GM21576 (cell line): ENCODE data around the gene MTA1.

Source experiments
- ATAC-seq: cut with Tn5 transposase; IDR thresholded peaks from one replicate; pipeline ENCODE4 v1.9.1; 2021; ENCODE audit warnings: mild to moderate bottlenecking, moderate library complexity; ENCODE audit not compliant: unreplicated experiment

MTA1 gene

DNA sequence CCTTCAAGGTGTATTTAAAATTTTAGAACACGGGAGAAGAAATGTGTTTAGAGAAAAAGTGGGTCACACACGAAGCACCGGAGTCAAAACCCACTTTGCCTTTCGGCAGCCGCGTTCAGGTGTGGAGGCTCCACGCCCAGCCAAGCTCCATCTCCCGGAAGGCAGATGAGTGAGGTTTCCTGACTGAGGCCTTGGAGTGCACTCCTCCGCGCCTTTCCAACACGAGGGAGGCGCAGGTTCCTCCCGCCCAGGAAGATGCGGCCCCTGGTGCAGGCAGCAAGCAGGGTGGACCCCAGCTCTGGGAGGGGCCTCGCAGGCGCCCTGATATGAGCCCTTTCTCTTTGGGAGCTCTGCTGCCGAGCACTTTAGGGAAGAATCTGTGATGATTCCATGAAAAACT is 22.5 kb downstream of the MTA1 start:
- ATAC-seq = no peak

DNA sequence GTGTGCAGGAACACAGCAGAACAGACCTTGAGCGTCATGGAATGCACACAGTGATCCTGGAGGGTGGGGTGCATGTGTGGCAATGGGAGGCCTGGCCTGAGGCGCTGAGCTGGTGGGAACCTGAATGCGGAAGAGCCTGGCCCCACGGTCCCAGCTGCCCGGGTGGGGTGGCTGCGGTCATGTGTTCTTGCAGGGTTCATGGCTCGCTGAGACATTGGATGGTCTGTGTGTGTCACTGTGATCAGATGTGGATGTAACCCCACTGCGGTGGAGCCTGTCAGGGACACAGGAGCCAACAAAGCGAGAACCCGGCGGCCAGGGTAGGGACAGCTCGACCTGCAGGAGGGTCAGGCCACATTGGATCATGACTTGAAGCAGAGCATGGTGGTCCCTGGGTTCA is 23.2 kb downstream of the MTA1 start:
- no peak for ATAC-seq

DNA sequence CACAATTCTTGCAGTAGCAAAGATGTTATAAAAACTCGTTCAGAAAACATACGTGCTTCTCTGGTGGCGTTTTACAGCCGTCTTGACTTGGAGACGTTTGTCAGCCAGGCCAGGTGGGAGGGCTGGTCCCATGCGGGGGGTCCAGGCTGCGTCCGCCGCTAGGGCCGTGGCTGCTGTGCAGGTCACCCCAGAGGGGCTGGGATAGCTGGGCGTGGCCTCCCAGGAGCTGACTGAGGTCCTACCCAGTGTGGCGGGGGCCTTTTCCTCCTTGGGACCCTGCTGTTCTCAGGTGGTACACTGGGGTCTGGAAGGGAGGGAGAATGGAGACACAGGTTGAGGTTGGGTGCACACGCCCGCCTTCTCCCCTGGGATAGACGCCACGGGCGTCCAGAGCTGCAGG is 25.2 kb downstream of the MTA1 start:
- ATAC-seq = no peak

DNA sequence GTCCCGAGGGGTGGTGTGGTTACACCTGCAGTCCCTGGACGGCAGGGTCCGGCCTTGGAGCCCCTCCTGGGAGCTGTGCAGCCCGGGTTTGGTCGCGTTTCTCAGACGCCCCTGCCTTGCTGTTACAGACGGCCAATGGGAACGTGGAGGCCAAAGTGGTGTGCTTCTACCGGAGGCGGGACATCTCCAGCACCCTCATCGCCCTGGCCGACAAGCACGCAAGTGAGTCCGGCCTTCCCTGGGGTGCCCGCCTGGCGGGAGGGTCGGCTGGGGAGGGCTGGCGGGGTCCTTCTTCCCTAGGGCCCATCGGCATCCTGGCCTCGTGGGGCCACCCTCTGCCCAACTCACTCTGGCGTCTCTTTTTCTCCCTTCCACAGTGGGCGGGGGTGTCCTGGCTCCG is 25.7 kb downstream of the MTA1 start:
- no peak for ATAC-seq

DNA sequence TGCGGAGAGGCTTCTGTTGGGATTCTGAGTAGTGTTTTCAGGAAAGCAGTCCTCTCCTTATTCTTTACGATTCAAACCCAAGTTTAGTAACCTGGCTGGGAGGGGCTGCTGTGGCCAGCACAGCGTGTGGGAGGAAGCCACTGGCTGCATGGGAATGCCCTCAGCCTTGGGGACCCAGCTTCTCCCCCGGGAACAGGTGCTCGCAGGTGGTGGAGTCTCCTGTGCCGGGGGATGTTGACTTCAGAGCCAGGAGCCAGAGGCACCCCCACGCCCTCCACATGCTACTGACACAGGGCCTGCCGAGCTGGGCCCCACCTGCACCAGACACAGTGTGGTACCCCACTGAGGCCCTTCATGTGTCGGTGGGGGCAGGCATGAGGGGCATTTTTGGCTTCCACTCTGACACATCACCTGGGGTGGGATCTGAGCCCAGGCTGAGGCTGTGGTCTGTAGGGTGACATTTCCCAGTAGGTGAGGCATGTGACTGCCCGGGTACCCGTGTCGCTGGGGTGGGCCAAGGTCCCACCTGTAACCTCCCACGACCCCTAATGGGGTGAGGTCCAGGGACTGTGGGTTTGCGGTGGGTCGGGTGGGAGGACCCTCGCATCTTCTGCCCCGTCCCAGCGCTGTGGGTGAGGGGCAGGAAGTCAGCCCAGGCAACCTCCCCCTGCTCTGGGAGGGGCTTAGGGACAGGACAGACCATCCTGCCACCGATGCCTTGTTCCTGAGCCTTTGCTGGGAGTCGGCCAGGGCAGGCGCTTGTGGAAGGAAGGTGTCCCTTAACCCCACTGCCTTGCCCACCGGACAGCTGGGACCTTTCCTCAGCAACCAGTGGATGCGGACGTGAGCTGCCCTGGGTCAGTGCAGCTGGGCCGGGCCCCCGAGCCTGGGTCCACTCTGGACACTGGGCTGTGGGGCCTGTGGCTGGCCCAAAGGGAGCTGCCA is 26.5 kb downstream of the MTA1 start:
- no peak for ATAC-seq

DNA sequence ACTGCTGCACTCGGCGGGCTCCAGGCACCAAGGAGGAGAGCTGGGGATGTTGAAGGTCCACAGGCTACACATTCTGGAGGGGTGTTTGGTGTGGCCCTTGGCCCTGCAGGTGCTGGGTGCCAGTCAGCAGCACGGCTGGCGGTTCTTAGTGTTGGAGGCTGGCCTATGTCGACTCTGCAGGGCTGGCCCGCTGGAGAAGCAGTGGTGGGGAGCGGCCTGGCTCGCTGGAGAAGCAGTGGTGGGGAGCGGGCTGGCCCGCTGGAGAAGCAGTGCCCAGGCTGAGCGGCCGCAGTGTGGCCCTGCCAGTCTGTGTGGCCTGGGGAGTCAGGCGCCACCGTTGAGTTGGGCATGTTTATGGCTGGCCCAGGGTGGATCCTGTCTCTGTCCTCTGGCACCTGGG is 27.3 kb downstream of the MTA1 start:
- no peak for ATAC-seq

DNA sequence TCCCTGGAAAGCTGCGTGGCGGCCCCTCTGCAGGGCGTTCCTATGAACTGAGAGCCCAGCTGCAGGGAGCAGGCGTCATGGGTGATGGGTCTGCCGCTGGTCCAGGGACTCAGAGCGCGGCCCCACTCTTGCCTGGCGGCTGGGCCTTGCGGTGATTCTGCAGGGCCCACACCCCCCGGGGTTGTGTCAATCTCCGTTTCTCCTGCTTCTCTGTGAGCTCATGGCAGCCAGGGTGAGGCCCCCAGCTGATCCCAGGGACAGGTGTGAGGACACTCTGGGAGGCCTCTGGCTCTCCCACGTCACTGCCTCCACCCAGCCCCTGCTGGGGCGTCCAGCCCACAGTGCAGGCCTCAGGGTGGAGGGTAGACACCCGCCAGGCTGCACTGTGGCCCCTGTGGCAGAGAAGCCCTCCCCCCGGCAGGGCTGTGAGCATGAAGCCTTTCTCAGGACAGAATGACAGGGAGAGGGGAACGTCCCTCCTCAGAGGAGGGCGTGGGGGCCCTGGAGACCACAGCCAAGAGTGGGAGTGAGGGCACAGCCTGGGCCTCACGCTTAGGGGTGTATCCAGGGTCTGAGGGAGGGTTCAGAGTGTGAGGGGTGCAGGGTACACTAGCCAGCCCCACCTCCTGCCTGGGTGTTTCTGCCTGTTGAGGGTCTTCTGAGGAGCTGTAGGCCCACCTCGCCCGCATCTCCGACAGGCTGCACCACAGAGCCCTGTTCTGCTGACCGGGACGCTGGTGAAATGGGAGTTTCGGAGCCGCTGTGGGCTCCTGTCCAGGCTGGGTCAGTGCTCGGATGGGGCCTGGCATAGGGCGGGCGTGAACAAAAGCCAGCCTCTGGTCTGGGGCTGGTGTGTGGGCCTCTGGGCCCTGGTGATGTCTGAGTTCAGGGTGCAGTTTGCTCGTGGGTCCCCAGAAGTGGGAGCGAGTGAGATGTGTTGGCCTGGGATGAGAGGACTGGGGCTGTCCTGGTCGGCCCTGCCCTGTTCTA is 28.3 kb downstream of the MTA1 start:
- no peak for ATAC-seq

DNA sequence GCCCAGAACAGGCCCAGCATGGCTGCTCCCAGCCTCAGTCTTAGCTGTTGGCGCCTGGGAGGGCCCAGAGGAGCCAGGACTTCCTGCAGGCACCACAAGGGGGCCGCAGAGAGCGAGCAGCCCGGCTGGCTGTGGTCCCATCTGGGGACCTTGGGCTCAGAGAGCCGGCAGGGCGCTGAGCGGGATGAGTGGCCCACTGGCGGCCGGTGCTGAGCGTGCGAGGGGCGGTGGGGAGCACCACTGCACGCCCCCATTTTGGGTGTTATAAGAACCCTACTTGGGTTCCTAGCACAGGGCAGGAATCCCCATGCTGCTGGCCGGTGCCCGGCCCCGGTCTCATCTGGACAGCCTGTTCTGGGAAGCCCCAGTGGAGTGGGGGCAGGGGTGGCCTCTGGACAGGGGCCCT is 29.1 kb downstream of the MTA1 start:
- ATAC-seq = no peak

DNA sequence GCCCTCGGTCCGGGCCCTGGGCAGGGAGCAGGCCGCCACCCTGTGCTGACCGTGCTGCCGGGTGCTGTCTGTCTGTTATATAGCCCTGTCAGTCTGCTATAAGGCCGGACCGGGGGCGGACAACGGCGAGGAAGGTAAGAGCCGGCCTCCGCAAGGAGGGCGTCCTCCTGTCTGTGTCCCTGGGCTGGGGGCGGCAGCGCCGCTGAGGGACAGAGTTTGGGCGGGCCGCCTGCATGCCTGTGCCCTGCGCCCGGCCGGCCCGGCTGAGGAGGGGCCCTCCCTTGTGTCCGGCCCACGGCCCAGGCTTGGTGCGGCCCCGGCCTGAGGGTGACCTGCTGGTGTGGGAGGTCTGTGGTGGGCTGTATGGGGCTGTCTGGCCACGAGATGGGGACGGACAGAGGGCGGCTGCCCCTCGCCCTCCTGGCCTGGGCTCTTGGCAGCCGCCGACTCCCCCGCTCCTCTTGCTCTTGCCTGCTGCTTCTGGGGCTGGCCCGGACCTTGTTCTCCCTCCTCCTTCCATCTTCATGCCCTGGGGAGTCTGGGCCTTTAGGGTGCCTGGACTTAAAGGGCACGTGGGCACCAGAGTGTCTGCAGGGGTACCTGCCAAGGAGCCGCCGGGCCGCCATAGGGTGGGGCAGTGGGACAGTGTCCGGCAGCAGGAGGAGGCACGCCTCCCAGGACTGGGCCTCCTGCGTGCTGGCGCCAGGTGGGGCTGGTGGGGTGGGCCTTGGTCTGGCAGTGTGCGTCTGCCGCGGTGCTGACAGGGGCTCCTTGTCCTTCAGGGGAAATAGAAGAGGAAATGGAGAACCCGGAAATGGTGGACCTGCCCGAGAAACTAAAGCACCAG is 29.9 kb downstream of the MTA1 start:
- ATAC-seq = no peak

DNA sequence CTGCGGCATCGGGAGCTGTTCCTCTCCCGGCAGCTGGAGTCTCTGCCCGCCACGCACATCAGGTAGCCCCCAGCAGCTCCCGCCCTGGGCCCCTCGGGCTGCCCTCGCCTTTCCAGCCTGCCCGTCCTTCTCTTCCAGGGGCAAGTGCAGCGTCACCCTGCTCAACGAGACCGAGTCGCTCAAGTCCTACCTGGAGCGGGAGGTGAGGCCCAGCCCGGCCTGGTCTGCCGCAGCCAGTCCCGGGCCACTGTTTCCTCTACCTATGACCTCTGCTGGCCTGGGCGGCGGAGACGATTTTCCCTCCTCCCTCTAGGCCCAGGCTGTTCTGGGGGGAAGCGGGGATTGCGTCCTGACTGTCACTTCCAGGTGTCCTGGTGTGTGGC is 30.5 kb downstream of the MTA1 start:
- ATAC-seq = no peak

DNA sequence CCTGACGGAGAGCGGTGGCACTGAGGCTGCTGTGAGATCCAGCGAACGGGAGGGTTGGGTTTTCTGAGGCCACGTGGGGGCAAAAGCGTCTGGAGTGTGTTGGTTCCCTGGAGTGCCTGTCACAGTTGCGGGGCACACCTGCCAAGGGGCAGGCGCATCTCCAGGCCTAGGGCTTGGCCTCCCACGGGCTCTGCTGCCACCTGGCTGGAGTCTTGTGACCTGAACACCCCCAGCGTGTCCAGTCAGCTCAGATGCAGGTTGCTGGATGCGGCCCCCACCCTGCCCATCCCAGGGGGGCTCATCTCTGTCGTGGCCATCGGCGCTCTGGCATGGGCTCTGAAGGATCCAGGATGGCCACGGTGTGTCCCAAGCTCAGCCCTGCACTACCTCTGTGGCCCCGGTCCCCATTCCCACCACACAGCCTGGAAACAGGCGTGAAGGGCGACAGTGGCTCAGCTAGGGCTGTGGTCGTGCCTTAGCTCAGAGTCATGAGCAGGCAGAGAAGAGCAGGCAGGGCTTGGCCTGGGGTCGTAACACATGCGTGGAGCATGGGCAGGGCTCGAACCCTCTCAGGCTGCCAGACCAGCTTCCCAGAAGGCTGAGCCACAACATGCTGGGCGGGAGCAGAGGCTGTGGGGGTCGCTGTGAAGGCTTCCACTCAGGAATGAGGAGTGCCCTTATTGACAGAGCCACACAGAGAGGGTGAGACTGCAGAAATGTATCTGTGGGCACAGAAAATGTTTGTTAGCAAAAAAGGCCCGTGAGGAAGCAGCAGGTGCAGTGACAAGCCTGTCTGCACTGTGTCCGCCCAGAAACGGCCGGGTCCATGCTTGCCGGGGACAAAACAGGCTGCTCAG is 31.5 kb downstream of the MTA1 start:
- ATAC-seq = no peak

DNA sequence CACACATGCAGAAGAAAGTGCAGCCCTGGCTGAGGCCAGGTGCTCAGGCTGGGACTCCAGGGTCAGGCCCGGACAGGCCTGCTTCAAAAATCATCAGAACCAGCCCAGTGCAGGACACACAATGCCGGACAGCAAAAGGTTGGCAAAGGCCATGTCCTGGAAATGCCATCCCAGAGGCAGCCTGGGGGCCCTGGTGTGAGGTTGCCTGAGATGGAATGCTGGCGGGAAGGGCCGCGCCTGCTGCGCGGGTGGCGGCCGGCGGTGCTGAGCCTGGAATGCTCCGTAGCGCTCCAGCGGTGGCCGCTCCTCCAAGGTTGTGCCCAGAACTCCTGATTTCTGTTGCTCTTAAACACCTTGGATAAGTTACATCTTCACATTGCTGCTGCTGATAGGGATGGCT is 33.3 kb downstream of the MTA1 start:
- ATAC-seq = no peak

DNA sequence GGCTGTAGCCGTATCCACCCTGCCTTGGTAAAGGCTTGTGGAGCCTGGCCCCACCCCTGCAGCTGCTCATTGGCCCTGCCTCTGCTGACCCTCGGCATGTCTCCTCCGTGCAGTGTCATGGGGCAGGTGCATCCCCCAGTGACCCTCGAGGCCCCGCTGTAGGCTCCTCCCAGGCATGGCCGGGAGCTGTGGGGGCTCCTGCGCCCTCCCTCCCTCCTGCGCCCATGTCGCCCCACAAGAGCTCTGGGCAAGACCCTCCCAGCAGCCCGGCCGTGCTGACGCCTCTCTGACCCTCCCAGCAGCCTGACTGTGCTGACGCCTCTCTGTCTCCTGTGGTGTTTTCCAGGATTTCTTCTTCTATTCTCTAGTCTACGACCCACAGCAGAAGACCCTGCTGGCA is 34.2 kb downstream of the MTA1 start:
- ATAC-seq = no peak

DNA sequence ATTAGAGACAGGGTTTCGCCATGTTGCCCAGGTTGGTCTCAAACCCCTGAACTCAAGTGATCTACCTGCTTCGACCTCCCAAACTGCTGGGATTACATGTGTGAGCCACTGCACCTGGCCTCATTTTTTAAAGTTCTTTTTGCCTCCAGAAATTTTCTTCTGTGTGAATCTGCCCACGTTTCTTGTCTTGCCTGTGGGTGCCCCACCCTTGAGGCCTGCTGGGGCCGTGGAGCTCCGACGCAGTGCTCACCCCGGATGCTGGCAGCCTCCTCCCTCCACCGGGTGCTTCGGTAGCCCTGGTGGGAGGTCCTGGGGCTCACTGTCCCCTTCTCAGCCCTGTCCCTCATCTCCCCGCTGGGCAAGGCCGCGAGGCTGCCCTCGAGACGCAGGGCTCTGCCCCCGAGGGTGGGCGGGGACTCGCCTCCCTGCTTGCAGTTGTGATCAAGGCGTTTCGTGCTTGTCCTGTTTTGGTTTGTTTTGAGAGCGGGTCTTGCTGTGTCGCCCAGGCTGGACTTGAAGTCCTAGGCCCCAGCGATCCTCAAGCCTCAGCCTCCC is 35.5 kb downstream of the MTA1 start:
- ATAC-seq = no peak

DNA sequence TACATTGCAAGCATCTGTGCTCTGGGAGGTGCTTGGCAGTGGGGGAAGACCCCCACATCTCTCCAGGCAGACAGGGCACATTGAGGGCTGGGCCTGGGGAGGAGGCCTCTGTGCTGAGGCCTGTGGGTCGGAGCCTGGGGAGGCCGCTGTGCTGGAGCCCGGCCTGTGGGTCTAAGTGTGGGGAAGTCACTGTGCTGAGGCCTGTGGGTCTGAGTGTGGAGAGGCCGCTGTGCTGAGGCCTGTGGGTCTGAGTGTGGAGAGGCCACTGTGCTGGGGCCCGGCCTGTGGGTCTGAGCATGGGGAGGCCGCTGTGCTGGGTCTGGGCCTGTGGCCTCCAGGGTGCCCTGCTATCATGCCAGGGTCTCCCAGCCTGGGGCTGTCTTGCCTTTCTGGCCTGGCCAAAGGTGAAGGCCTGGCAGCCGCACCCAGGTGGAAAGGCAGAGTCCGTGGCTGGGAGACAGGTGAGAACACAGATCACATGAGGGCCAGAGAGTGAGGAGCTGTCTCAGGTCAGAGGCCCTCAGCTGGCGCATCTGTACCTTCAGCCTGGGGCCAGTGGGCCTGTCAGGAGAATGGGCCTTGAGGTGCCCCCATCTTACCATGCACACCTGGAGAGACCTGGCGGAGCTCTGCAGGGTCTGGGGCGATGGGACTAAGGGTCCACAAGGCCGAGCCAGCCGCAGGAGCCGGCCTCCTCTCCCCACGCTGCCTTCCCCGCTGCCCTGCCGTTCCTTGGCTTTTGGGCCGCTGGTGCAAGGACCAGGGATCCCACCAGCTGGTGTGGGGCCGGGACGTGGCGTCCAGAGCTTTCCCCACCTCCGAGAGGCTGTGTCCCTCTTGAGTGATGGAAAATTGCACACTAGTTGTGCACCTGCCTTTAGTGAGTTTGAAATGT is 36.4 kb downstream of the MTA1 start:
- ATAC-seq = no peak

DNA sequence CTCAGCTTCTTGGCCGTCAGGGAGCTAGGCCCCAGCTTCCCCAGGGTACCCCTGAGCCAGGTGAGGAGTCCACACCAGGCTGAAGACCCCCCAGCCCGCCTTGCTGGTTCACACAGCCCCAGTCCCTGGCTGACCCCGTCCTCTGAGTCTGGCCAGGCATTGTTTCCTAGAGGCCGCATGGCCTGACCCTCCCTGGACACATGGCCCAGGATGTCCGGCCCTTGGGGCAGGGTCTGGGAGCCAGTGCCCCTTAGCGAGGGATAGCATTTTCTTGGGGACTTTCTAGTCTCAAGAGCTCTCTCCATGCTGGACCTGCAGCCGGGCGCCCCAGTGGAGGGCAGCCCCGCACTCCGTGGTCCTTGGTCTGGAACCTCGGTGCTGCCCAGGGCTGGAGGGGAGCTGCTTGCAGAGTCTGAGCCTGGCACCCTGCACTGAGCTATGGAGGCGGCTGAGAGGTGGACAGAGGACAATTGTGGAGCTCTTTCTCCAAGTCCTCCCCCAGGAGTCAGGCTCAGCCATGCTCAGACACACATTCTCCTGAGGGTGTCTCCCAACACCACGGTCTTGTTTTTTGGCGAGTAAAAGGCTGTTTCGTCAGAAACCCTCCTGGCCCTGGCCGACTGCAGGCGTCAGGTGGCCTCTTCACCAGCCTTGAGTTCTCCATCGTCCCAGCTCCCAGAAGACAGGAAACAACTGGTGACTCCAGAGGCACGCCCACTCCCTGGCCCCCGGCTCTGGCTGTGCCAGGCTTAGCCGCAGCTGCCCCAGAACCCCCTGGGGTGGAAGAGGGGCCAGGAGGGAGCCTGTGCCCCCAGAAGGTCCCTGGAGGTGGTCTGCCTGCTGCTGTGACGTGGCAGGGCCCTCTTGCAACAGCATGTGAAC is 37.4 kb downstream of the MTA1 start:
- ATAC-seq = no peak

DNA sequence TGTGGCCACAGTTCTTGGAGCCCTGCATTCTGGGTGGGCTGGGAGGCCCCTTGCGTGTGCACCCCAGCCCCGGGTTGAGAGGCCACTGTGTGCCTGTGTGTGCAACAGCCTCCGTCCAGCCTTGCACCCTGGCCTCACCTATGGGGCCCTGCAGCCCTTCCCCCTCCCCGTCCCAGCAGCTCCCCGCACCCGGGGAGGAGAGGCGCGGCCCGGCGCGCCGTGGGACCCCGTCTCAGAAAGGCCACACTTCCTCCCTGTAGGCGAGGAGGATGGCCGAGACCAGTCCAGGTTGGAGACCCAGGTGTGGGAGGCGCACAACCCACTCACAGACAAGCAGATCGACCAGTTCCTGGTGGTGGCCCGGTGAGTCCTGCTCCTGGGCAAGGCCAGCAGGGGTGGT is 38.4 kb downstream of the MTA1 start:
- no peak for ATAC-seq

DNA sequence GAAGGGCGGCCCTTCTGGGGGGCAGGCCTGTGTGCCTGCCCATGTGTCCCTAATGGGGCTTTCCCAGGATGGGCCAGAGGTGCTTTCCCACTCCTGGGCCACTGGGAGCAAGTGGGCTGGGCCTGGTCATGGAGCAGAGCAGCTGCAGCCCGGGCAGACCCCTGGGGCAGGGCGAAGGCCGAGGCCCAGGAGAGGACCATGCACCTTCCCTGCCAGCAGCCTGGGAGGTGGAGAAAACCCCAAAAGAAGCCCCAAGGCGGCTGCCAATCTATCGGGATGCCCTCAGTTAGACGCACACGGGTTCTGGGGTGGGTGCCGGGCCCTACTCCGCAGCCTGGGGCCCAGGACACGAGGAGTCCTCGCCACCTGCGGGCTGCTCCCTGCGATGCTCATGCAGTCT is 38.9 kb downstream of the MTA1 start:
- ATAC-seq = no peak
